Suppressor macrophage treated with lipopolysaccharide for 1 hour (primary cell): Measurements from ENCODE around the gene CCDC126.
"Not testable (repeated sequence)": the region's sequence is repeated elsewhere in the genome, so short reads cannot be mapped to it uniquely, and the experiment has no call there.

Source experiments
- DNase-seq, 3 donors: peaks; one replicate each; pipeline ENCODE4 v3.0.0-alpha.2; 2020 to 2022

Gene CCDC126

DNA sequence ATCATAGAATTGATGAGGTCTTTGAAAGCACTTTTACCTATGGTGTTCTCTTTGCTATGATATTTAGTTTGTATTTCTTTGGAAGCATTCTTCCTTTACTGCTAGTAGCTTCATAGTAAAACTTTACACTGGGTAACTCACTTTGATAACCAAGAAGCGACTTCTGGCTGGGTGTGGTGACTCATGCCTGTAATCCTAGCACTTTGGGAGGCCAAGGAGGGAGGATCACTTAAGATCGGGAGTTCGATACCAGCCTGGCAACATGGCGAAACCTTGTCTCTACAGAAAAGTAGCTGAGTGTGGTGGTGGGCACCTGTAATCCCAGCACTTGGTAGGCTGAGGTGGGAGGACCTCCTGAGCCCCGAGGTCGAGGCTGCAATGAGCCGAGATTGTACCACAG, 36.2 kb downstream of the CCDC126 start:
- DNase-seq = no peak

- no peak for DNase-seq
These were observed 48.6 kb downstream of the CCDC126 start for GRCh38 chr7:23645822-23646221.

DNA sequence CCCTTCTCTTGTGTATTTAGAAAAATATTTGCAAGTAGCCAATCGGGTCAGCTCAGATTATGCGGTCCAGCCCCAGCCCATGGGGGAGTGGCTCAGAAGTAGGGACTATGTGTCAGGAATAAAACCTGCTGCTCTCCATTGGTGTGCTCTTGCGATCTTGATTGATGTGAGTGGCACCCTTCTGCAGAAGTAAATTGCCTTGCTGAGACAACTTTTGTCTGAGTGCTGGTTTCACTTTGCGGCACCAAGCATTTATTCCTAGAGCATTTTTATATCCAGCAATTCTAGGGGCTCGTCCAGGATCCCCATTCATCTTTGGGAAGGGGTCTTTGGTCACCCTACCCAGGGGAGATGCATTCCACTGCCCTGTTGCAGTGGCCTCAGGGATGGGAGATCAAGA, 56.8 kb downstream of the CCDC126 start:
- no peak for DNase-seq

- peak in 2 of 3 donors; percentile 4 to 11 for DNase-seq
These were observed 57.3 kb downstream of the CCDC126 start for GRCh38 chr7:23654508-23654907.

DNA sequence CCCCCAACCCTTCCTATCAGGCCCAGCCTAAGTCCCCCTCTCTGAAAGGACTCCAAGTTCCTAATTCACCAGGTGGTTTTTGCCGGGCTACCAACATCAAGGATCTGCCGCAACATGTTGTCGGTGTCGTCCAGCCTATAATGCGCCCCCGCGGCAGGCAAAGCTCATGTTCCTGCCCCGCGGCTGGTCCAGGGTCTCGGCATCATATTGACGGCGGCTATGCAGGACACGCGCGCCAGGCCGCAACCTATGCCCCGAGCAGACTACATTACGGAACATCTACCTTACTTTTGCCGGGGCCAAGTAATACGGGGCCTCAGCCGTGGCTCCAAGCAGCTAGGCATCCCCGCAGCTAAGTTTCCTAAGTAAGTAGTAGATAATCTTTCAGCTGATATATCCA, 58.3 kb downstream of the CCDC126 start:
- no peak for DNase-seq

GRCh38 chr7:23658831-23659427, 61.7 kb downstream of the CCDC126 start:
- DNase-seq = no peak

DNA sequence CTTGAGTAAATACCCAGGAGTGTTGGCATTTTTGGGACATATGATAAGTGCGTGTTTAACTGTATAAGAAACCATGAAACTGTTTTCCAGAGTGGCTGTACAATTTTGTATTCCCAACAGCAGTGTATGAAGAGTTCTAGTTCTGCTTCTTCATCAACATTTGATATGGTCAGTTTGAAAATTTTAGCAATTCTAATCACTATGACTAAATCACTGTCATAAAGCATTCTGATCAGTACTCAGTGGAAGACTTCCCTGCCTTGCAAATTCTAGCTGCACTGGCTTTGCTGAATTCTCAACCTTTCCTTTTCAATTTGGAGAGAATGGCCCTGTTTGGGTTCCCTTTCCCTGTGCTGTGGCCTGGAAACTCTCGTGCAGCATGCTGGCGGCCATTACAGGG, 64.2 kb downstream of the CCDC126 start:
- DNase-seq = no peak

GRCh38 chr7:23662124-23662983, 65.2 kb downstream of the CCDC126 start:
- no peak for DNase-seq

DNA sequence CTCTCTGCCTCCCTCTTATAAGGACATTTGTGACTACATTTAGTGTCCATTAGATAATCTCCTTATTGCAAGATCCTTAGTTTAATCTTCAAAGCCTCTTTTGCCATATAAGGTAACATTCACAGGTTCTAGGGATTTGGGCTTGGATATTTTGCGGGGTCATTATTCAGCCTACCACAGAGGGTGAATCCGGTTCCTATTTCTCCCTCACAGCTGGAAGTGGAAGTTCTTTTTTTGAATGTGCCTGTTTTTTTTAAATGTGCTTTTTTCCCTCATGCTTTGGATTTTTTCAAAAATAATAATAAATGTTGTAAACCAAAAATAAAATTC, 65.8 kb downstream of the CCDC126 start:
- DNase-seq = no peak

- no peak for DNase-seq
These were observed 66.9 kb downstream of the CCDC126 start for GRCh38 chr7:23664122-23664521.

GRCh38 chr7:23672033-23672432, 74.9 kb downstream of the CCDC126 start:
- no peak for DNase-seq

DNA sequence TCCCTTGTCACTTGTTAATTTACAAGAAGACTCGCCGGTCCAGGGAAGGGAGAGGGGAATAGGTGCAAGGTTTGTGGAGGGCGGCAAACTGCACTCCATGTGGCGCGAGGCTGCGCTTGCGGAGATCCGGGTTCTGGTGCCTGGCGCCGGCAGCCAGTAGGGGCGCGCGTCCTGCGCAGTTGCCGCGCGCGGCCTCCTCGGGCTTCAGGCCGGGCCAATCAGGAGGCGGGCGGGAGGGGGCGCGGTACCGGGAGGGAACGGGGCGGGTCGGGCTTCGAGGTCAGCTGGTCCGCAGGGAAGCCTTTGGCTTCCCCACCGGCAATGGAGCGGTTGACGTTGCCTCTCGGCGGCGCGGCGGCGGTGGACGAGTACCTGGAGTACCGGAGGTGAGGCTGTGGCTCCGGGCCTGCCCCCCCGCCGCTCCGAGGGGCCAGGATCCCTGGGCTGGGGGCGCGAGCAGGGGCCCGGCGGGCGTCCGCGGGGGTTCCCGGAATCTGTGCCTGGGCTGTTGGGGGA, 82.8 kb downstream of the CCDC126 start, which contains the start of gene FAM221A:
Gene FAM221A, plus strand, starts transcription at position 302 of the 516 bp plus-strand sequence. Its CDS starts 20 bp downstream, at position 322.
- DNase-seq = peak; percentile 84 to 96 (median 95)

- peak; percentile 47 to 68 (median 59) for DNase-seq
These were observed 83.5 kb downstream of the CCDC126 start for GRCh38 chr7:23680414-23681405.

DNA sequence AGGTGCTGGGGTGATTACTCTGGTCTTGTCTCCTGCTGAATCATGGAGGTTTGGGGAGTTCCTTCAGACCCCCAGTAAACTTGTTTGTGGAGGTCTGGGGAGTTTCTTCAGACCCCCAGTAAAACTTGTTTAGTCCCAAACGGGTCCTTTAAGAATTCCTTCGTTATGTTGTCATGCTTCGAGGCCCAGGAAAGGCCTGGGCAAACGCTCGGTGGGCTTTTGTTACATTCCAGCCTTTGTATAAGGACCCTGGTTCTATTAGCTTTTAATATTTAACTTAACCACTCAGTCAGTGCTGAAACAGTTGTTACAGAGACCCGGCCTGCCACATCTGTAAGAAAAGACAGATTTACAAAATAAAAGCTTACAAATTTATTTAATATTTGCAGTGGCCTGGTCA, 86.9 kb downstream of the CCDC126 start:
- DNase-seq = not testable (repeated sequence)

DNA sequence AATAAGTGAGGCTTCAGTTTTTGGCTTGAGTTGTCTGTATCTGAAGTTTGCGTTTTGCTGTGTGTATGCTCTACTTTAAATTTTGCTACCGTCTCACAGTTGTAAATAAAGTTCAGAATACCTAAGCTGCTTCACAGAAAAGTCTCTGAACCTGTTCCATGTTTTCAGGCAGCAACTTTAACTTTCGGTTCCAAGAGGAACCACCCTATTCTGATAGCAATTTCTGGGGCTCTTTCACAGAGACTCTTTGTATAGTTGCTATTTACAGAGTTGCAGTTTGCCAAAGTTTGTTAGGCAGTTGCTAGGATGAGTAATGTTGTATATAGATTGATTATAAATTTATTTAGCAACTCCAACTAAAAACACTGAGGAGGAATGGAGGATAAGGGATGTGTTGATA, 88.5 kb downstream of the CCDC126 start:
- DNase-seq = no peak

DNA sequence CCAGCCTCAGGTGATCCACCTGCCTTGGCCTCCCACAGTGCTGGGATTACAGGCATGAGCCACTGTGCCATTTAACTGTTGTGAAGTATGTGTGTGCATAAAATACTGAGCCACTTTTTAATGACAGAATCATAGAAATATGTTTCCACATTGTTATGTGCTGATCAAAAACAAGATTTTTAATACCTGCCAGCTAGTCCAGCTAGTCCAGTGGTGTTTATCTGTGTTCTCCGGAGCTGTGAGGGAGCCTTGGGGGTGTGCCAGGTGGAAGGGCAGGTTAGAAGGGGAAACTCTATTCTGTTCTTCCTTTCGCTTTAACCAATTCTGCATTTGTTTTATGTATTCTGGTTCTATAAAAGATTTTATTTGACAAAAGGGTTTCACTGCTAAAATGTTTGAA, 89.8 kb downstream of the CCDC126 start:
- no peak for DNase-seq

GRCh38 chr7:23689165-23689564, 92.0 kb downstream of the CCDC126 start:
- no peak for DNase-seq

DNA sequence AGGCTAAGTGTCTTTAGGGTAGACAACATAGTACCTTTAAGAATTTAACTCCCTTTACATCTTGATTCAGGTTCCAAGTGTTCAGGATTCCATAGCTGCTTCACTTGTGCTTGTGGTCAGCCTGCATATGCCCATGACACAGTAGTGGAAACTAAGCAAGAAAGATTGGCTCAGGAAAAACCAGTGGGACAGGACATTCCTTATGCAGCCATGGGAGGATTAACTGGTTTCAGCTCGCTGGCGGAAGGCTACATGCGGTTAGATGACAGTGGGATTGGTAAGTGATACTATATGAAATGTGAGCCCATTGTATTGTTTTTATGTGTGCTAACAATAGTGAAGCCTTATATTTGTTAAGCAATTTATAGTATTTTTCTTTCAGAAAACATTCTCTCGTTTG, 94.1 kb downstream of the CCDC126 start:
- DNase-seq = no peak

DNA sequence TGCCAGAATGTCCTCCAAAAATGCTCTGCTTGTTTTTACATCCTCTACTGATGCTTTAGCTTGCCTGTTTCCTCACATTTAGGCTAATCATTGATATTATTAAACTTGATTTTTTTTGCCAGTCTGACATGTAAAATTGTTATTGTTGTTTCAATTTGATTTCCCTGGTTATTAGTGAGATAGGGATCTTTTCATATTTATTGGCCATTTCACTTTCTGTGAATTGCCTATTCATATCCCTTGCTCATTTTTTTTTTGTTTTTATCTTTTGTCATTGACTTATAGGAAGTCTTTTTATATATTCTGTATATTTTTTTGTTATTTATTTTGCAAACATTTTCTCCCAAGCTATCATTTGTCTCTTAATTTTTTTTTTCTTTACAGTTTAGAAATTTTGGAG, 96.0 kb downstream of the CCDC126 start:
- no peak for DNase-seq
